ENCODE measurements around the gene PCSK2. TPM values are rescaled to one million over a fixed set of nuclear protein-coding genes. Genes with fewer than 3 reads are reported as not detected.

PCSK2 gene
- total RNA-seq, 2 experiments from 2014 or later = not detected

DNA sequence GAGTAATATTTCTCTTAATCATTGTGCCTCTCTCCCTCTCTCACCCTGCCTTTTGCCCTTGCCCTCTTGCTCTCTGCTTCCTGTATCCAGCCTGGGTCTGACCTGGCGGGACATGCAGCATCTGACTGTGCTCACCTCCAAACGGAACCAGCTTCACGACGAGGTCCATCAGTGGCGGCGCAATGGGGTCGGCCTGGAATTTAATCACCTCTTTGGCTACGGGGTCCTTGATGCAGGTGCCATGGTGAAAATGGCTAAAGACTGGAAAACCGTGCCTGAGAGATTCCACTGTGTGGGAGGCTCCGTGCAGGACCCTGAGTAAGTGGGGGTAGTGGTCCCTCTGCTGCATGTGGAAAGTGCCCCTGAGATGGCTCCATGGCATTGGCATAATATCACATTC is 238.4 kb downstream of the PCSK2 start:
- H3K27ac ChIP-seq (ENCODE audit: low read depth, low read length, poor library complexity, severe bottlenecking) = no peak overlapping the region
- no peaks in the 10 kb centered on the region for H3K79me2 ChIP-seq (ENCODE audit: insufficient read depth, low read depth, low read length)
- no peaks in the 10 kb centered on the region for H3K9me3 ChIP-seq (ENCODE audit: low read length)
- POLR2A ChIA-PET = no interaction called here
- H3K9me2 ChIP-seq (ENCODE audit: insufficient read depth, low read length) = no peaks in the 10 kb centered on the region
- CTCF ChIA-PET (ENCODE audit: unreplicated experiment) = no interaction called here
- H4K20me1 ChIP-seq (ENCODE audit: insufficient read depth, low read length) = no peaks in the 10 kb centered on the region
- TF ChIP-seq, protein P1, sequence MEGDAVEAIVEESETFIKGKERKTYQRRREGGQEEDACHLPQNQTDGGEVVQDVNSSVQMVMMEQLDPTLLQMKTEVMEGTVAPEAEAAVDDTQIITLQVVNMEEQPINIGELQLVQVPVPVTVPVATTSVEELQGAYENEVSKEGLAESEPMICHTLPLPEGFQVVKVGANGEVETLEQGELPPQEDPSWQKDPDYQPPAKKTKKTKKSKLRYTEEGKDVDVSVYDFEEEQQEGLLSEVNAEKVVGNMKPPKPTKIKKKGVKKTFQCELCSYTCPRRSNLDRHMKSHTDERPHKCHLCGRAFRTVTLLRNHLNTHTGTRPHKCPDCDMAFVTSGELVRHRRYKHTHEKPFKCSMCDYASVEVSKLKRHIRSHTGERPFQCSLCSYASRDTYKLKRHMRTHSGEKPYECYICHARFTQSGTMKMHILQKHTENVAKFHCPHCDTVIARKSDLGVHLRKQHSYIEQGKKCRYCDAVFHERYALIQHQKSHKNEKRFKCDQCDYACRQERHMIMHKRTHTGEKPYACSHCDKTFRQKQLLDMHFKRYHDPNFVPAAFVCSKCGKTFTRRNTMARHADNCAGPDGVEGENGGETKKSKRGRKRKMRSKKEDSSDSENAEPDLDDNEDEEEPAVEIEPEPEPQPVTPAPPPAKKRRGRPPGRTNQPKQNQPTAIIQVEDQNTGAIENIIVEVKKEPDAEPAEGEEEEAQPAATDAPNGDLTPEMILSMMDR (conservative IDR thresholded peaks at IDR 0.05; ENCODE audit: low read length) = no peak
- no peak for TF ChIP-seq EZH2phosphoT487 (IDR thresholded peaks at IDR 0.05; ENCODE audit: borderline replicate concordance, low read depth, low read length)
- H3K36me3 ChIP-seq (ENCODE audit: insufficient read depth, low read length) = no peaks in the 10 kb centered on the region
- H3K4me3 ChIP-seq (ENCODE audit: low read depth, low read length, poor library complexity, severe bottlenecking) = no peak overlapping the region
- no TSS peak for BruUV-seq (replicated peaks)
- DNase-seq (ENCODE audit: low spot score) = no peak
- H3K4me1 ChIP-seq (ENCODE audit: insufficient read depth, low read length, poor library complexity, severe bottlenecking) = no peaks in the 10 kb centered on the region
- no peak overlapping the region for H2AFZ ChIP-seq (ENCODE audit: low read length)
- intact Hi-C loops (cut with micrococcal nuclease; ENCODE audit: unreplicated experiment) = loop anchor here (10.0 kb wide), 1 partner anchor 1480 kb away; no protein-coding TSS in a partner anchor
- H3K4me2 ChIP-seq (ENCODE audit: low read length) = no peak overlapping the region

DNA sequence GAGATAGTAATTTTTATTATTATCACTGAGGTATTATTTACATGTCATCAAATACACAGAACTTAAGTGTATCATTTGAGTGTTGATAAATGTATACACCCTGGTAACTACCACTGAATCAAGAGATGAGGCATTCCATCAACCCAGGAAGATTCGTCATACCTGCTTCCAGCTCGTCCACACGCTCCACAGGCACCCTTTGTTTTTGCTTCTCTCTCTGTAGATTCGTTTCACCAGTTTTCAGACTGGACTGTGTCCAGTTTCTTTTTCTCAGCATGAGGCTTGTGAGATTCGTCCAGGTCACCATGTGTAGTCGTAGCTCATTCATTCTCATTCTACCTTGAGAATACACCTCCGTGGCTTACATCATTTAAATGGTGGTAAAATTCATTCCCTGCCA is 239.8 kb downstream of the PCSK2 start:
- intact Hi-C loops (cut with micrococcal nuclease; ENCODE audit: unreplicated experiment) = loop anchor here (10.0 kb wide), 1 partner anchor 1478 kb away; no protein-coding TSS in a partner anchor
- no peaks in the 10 kb centered on the region for H3K9me2 ChIP-seq (ENCODE audit: insufficient read depth, low read length)
- H3K4me3 ChIP-seq (ENCODE audit: low read depth, low read length, poor library complexity, severe bottlenecking) = no peak overlapping the region
- H3K79me2 ChIP-seq (ENCODE audit: insufficient read depth, low read depth, low read length) = no peaks in the 10 kb centered on the region
- no peaks in the 10 kb centered on the region for H4K20me1 ChIP-seq (ENCODE audit: insufficient read depth, low read length)
- CTCF ChIA-PET (ENCODE audit: unreplicated experiment) = no interaction called here
- no peaks in the 10 kb centered on the region for H3K9me3 ChIP-seq (ENCODE audit: low read length)
- no TSS peak for BruUV-seq (replicated peaks)
- H3K4me1 ChIP-seq (ENCODE audit: insufficient read depth, low read length, poor library complexity, severe bottlenecking) = no peaks in the 10 kb centered on the region
- DNase-seq (ENCODE audit: low spot score) = no peak
- H3K27ac ChIP-seq (ENCODE audit: low read depth, low read length, poor library complexity, severe bottlenecking) = no peak overlapping the region
- POLR2A ChIA-PET = interaction anchor here (0.6 kb wide), 1 partner anchor 420 kb away, joined by 4 read pairs; no protein-coding TSS in a partner anchor
- no peak overlapping the region for H3K4me2 ChIP-seq (ENCODE audit: low read length)
- H2AFZ ChIP-seq (ENCODE audit: low read length) = no peak overlapping the region
- no peaks in the 10 kb centered on the region for H3K36me3 ChIP-seq (ENCODE audit: insufficient read depth, low read length)
- TF ChIP-seq, protein P1 (conservative IDR thresholded peaks at IDR 0.05; ENCODE audit: low read length) = no peak
- no peak for TF ChIP-seq EZH2phosphoT487 (IDR thresholded peaks at IDR 0.05; ENCODE audit: borderline replicate concordance, low read depth, low read length)

DNA sequence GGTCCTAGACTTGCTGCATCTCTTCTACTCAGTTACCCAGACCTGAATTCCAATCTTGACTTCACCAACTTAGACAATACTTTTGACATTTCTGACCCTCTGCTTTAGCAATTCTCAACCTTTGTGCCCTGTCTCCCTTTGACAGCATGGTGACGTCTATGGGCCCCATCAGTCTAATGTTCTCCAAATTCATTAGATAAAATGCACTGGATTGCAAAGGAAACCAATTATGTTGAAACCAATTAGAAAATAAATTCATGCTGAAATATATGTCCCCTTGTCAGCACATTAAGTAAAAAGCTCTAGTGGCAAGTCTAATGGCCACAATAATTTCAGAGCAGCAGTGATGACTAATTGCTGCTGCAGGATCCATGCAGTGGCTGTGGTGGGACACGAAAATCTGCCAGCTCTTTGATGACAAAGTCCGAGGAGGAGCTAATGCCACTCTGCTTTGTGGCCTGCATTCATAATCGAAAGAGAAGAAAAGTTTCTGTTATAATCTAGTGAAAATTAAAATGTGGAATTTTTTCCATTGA is 240.3 kb downstream of the PCSK2 start:
- ChIA-PET CTCF (ENCODE audit: unreplicated experiment) (no interaction called here), POLR2A (interaction anchor here (0.6 to 0.7 kb wide), 2 partner anchors 45 to 420 kb away, joined by 3 to 4 read pairs; no protein-coding TSS in a partner anchor)
- no TSS peak for BruUV-seq (replicated peaks)
- no peak overlapping the region for H3K27ac ChIP-seq (ENCODE audit: low read depth, low read length, poor library complexity, severe bottlenecking)
- H3K4me2 ChIP-seq (ENCODE audit: low read length) = no peak overlapping the region
- no peak overlapping the region for H2AFZ ChIP-seq (ENCODE audit: low read length)
- no peak overlapping the region for H3K4me3 ChIP-seq (ENCODE audit: low read depth, low read length, poor library complexity, severe bottlenecking)
- no peak for TF ChIP-seq EZH2phosphoT487 (IDR thresholded peaks at IDR 0.05; ENCODE audit: borderline replicate concordance, low read depth, low read length)
- TF ChIP-seq, protein P1 (conservative IDR thresholded peaks at IDR 0.05; ENCODE audit: low read length) = no peak
- H4K20me1 ChIP-seq (ENCODE audit: insufficient read depth, low read length) = no peaks in the 10 kb centered on the region
- no peaks in the 10 kb centered on the region for H3K4me1 ChIP-seq (ENCODE audit: insufficient read depth, low read length, poor library complexity, severe bottlenecking)
- H3K9me2 ChIP-seq (ENCODE audit: insufficient read depth, low read length) = no peaks in the 10 kb centered on the region
- no peaks in the 10 kb centered on the region for H3K36me3 ChIP-seq (ENCODE audit: insufficient read depth, low read length)
- no peak for DNase-seq (ENCODE audit: low spot score)
- intact Hi-C loops (cut with micrococcal nuclease; ENCODE audit: unreplicated experiment) = loop anchor here (10.0 kb wide), 1 partner anchor 1478 kb away; no protein-coding TSS in a partner anchor
- H3K9me3 ChIP-seq (ENCODE audit: low read length) = no peaks in the 10 kb centered on the region
- no peaks in the 10 kb centered on the region for H3K79me2 ChIP-seq (ENCODE audit: insufficient read depth, low read depth, low read length)
